DND-41 (cell line): ENCODE results near the gene TP53I11.

Source experiments
- ATAC-seq: fragments of 200-7000 bp; cut with Tn5 transposase; 3 replicates; pipeline ENCODE4 v1.9.1; 2021; ENCODE audit warnings: low read depth; ENCODE audit not compliant: insufficient read depth
- DNase-seq: peaks from one replicate; pipeline ENCODE4 v3.0.0-alpha.2; 2020
- H2AFZ ChIP-seq: 2 replicates; pipeline ENCODE4 v1.6.0; 2012; ENCODE audit warnings: low read depth, low read length
- H3K27ac ChIP-seq: 2 replicates; pipeline ENCODE4 v1.5.1; 2012; ENCODE audit warnings: low read length, inconsistent platforms
- H3K27me3 ChIP-seq: fragments of 200-600 bp; sonication (generic); 2 replicates; pipeline ENCODE4 v1.6.0; 2012; ENCODE audit warnings: low read length, mild to moderate bottlenecking, inconsistent platforms; ENCODE audit not compliant: insufficient read depth, poor library complexity
- H3K36me3 ChIP-seq: 2 replicates; pipeline ENCODE4 v1.5.1; 2012; ENCODE audit warnings: low read length, inconsistent platforms; ENCODE audit not compliant: insufficient read depth
- H3K4me1 ChIP-seq: 2 replicates; pipeline ENCODE4 v1.5.1; 2012; ENCODE audit warnings: mild to moderate bottlenecking, low read length; ENCODE audit not compliant: insufficient read depth
- H3K4me2 ChIP-seq: 2 replicates; pipeline ENCODE4 v1.6.0; 2012; ENCODE audit warnings: mild to moderate bottlenecking, moderate library complexity, low read length, inconsistent platforms; ENCODE audit not compliant: insufficient read depth
- H3K4me3 ChIP-seq, 2 experiments: fragments of 200-600 bp in 1 of 2; shearing (Covaris generic) in 1 of 2; 2 replicates each; pipeline ENCODE4 v1.5.1; 2012 to 2016; ENCODE audit warnings: inconsistent platforms in 2 of 2, low read length in 2 of 2, mild to moderate bottlenecking in 2 of 2, low read depth in 1 of 2, moderate library complexity in 1 of 2
- H3K79me2 ChIP-seq: 2 replicates; pipeline ENCODE4 v1.6.0; 2012; ENCODE audit warnings: low read length, inconsistent platforms; ENCODE audit not compliant: insufficient read depth
- H3K9ac ChIP-seq: 2 replicates; pipeline ENCODE4 v1.6.0; 2012; ENCODE audit warnings: low read depth, mild to moderate bottlenecking, inconsistent platforms, low read length, moderate library complexity
- H3K9me3 ChIP-seq: 2 replicates; pipeline ENCODE4 v1.5.1; 2012; ENCODE audit warnings: low read length, moderate library complexity, mild to moderate bottlenecking, inconsistent platforms; ENCODE audit not compliant: insufficient read depth, severe bottlenecking
- H4K20me1 ChIP-seq: 2 replicates; pipeline ENCODE4 v1.6.0; 2012; ENCODE audit warnings: low read length; ENCODE audit not compliant: insufficient read depth
- CTCF ChIP-seq: IDR thresholded peaks from 2 replicates; pipeline ENCODE4 v1.5.1; 2012; ENCODE audit warnings: borderline replicate concordance, low read length, moderate library complexity, mild to moderate bottlenecking; ENCODE audit not compliant: poor library complexity, severe bottlenecking; ENCODE audit errors: extremely low read depth
- EZH2 ChIP-seq: IDR thresholded peaks from 3 replicates; pipeline ENCODE4 v1.6.1; 2012; ENCODE audit warnings: borderline replicate concordance, low read depth, mild to moderate bottlenecking, moderate library complexity, low read length, inconsistent platforms; ENCODE audit not compliant: severe bottlenecking

The TP53I11 gene

GRCh38 chr11:44883277-44883676, 67.4 kb downstream of the TP53I11 start:
- no peaks in the 10 kb centered on the region for H3K4me1 ChIP-seq
- no peak overlapping the region for H3K27ac ChIP-seq
- H3K27me3 ChIP-seq = peaks cover 43% of the 10 kb centered on the region
- ATAC-seq (no peak), DNase-seq (no peak)
- no peaks in the 10 kb centered on the region for H3K79me2 ChIP-seq
- H3K4me3 ChIP-seq = no peak overlapping the region
- no peak for TF ChIP-seq CTCF
- no peak for TF ChIP-seq EZH2
- H3K36me3 ChIP-seq = no peaks in the 10 kb centered on the region
- peaks cover 21% of the 10 kb centered on the region; the same call in 1 of the 2 replicates for H4K20me1 ChIP-seq
- no peak overlapping the region for H3K4me2 ChIP-seq
- H2AFZ ChIP-seq = no peak overlapping the region
- no peak overlapping the region for H3K9ac ChIP-seq
- no peaks in the 10 kb centered on the region for H3K9me3 ChIP-seq
